ENCODE results near the gene ULBP3.
"Not testable (repeated sequence)": the region's sequence is repeated elsewhere in the genome, so short reads cannot be mapped to it uniquely, and the experiment has no call there.

ULBP3 gene

GRCh38 chr6:150065083-150065482 is 3.8 kb downstream of the ULBP3 start:
- no peak overlapping the region for H3K27ac ChIP-seq
- no peak overlapping the region for H3K4me3 ChIP-seq (ENCODE audit: low read depth, low read length)
- H3K27me3 ChIP-seq (ENCODE audit: insufficient read depth, low read depth, severe bottlenecking), result no peaks in the 10 kb centered on the region
- no peak for DNase-seq
- TF ChIP-seq CTCF (IDR thresholded peaks at IDR 0.05; ENCODE audit: low read depth, low read length), result no peak
- H3K9me3 ChIP-seq (ENCODE audit: severe bottlenecking), result no peaks in the 10 kb centered on the region
- no peaks in the 10 kb centered on the region for H3K36me3 ChIP-seq

- TF ChIP-seq CTCF (IDR thresholded peaks at IDR 0.05; ENCODE audit: low read depth, low read length), result no peak
- H3K9me3 ChIP-seq (ENCODE audit: severe bottlenecking), result no peaks in the 10 kb centered on the region
- no peaks in the 10 kb centered on the region for H3K27me3 ChIP-seq (ENCODE audit: insufficient read depth, low read depth, severe bottlenecking)
- H3K36me3 ChIP-seq, result no peaks in the 10 kb centered on the region
- H3K27ac ChIP-seq, result no peak overlapping the region
- no peak for DNase-seq
- no peak overlapping the region for H3K4me3 ChIP-seq (ENCODE audit: low read depth, low read length)
Observed at GRCh38 chr6:150063640-150064039, 5.3 kb downstream of the ULBP3 start.

- H3K9me3 ChIP-seq (ENCODE audit: severe bottlenecking); H3K4me3 ChIP-seq (ENCODE audit: low read depth, low read length); H3K36me3 ChIP-seq; H3K27ac ChIP-seq; DNase-seq: not testable (repeated sequence)
- H3K27me3 ChIP-seq (ENCODE audit: insufficient read depth, low read depth, severe bottlenecking), result peaks cover 14% of the 10 kb centered on the region
Observed at GRCh38 chr6:150059973-150060372, 8.9 kb downstream of the ULBP3 start.

- Histone ChIP-seq H3K27ac (no peak overlapping the region), H3K9me3 (ENCODE audit: severe bottlenecking) (no peaks in the 10 kb centered on the region), H3K4me3 (ENCODE audit: low read depth, low read length) (no peak overlapping the region), H3K27me3 (ENCODE audit: insufficient read depth, low read depth, severe bottlenecking) (peaks cover 14% of the 10 kb centered on the region), H3K36me3 (no peaks in the 10 kb centered on the region)
- DNase-seq, result no peak
- no peak for TF ChIP-seq CTCF (IDR thresholded peaks at IDR 0.05; ENCODE audit: low read depth, low read length)
Observed at GRCh38 chr6:150058986-150059385, 9.9 kb downstream of the ULBP3 start.

- TF ChIP-seq CTCF (IDR thresholded peaks at IDR 0.05; ENCODE audit: low read depth, low read length), result no peak
- no peak for DNase-seq
- Histone ChIP-seq H3K9me3 (ENCODE audit: severe bottlenecking) (no peaks in the 10 kb centered on the region), H3K36me3 (no peaks in the 10 kb centered on the region), H3K4me3 (ENCODE audit: low read depth, low read length) (no peak overlapping the region), H3K27ac (no peak overlapping the region), H3K27me3 (ENCODE audit: insufficient read depth, low read depth, severe bottlenecking) (peaks cover 21% of the 10 kb centered on the region)
Observed at GRCh38 chr6:150058231-150058792, 10.6 kb downstream of the ULBP3 start.

- H3K36me3 ChIP-seq, result no peaks in the 10 kb centered on the region
- no peak for DNase-seq
- peaks cover 2% of the 10 kb centered on the region for H3K9me3 ChIP-seq (ENCODE audit: severe bottlenecking)
- no peak overlapping the region for H3K4me3 ChIP-seq (ENCODE audit: low read depth, low read length)
- TF ChIP-seq CTCF (IDR thresholded peaks at IDR 0.05; ENCODE audit: low read depth, low read length), result no peak
- peaks cover 29% of the 10 kb centered on the region for H3K27me3 ChIP-seq (ENCODE audit: insufficient read depth, low read depth, severe bottlenecking)
- no peak overlapping the region for H3K27ac ChIP-seq
Observed at GRCh38 chr6:150057501-150057951, 11.4 kb downstream of the ULBP3 start.

All from WERI-Rb-1 (cell line).